MM.1S (cell line): ENCODE data around the gene KRTAP10-2.

Experiments used
- DNase-seq: peaks from one replicate; pipeline ENCODE4 v3.0.0-alpha.2; 2015
- H2AFZ ChIP-seq: fragments of 300-600 bp; sonication (generic); 2 replicates; pipeline ENCODE4 v1.6.0; 2016; ENCODE audit warnings: antibody characterized with exemption, low read length
- H3F3A ChIP-seq: fragments of 300-600 bp; sonication (generic); 2 replicates; pipeline ENCODE4 v1.6.1; 2016; ENCODE audit warnings: mild to moderate bottlenecking, antibody characterized with exemption, low read length, moderate library complexity, mixed read lengths; ENCODE audit not compliant: insufficient read depth
- H3K27ac ChIP-seq: fragments of 300-600 bp; sonication (generic); 2 replicates; pipeline ENCODE4 v1.5.1; 2016; ENCODE audit warnings: mild to moderate bottlenecking, low read length
- H3K27me3 ChIP-seq: fragments of 300-600 bp; sonication (generic); replicated peaks from 2 replicates; pipeline ENCODE4 v1.6.0; 2016; ENCODE audit warnings: low read length; ENCODE audit not compliant: insufficient read depth
- H3K36me3 ChIP-seq: fragments of 300-600 bp; sonication (generic); replicated peaks from 2 replicates; pipeline ENCODE4 v1.6.1; 2016; ENCODE audit warnings: mild to moderate bottlenecking, low read length, mixed read lengths; ENCODE audit not compliant: insufficient read depth
- H3K4me1 ChIP-seq: fragments of 300-600 bp; sonication (generic); 2 replicates; pipeline ENCODE4 v1.6.1; 2016; ENCODE audit warnings: low read length, mixed read lengths
- H3K4me2 ChIP-seq: fragments of 300-600 bp; sonication (generic); 2 replicates; pipeline ENCODE4 v1.6.0; 2016; ENCODE audit warnings: low read depth, low read length
- H3K4me3 ChIP-seq: fragments of 300-600 bp; sonication (generic); 2 replicates; pipeline ENCODE4 v1.5.1; 2016; ENCODE audit warnings: low read length, mixed read lengths
- H3K79me2 ChIP-seq: fragments of 300-600 bp; sonication (generic); 2 replicates; pipeline ENCODE4 v1.6.1; 2016; ENCODE audit warnings: mixed run types, low read length, mixed read lengths
- H3K9ac ChIP-seq: fragments of 300-600 bp; sonication (generic); 2 replicates; pipeline ENCODE4 v1.6.1; 2016; ENCODE audit warnings: low read length, mixed read lengths
- H3K9me2 ChIP-seq: fragments of 300-600 bp; sonication (generic); replicated peaks from 2 replicates; pipeline ENCODE4 v1.6.1; 2016; ENCODE audit warnings: mild to moderate bottlenecking, low read length, mixed read lengths; ENCODE audit not compliant: insufficient read depth
- H3K9me3 ChIP-seq: fragments of 300-600 bp; sonication (generic); replicated peaks from 2 replicates; pipeline ENCODE4 v1.6.1; 2016; ENCODE audit warnings: mild to moderate bottlenecking, low read length, mixed read lengths; ENCODE audit not compliant: insufficient read depth
- H4K20me1 ChIP-seq: fragments of 300-600 bp; sonication (generic); 2 replicates; pipeline ENCODE4 v1.6.1; 2016; ENCODE audit warnings: mild to moderate bottlenecking, low read length, moderate library complexity, mixed read lengths; ENCODE audit not compliant: insufficient read depth
- CTCF ChIP-seq: fragments of 300-600 bp; sonication (generic); IDR thresholded peaks from 2 replicates; pipeline ENCODE4 v1.5.1; 2016; ENCODE audit warnings: antibody characterized with exemption, low read length, mixed read lengths
- EZH2 ChIP-seq: fragments of 300-600 bp; sonication (generic); optimal IDR thresholded peaks from 2 replicates; pipeline ENCODE3; 2017; ENCODE audit warnings: low read depth, mild to moderate bottlenecking, antibody characterized with exemption, low read length, mixed read lengths
- EZH2phosphoT487 ChIP-seq: fragments of 300-600 bp; sonication (generic); IDR thresholded peaks from 2 replicates; pipeline ENCODE4 v1.6.1; 2018; ENCODE audit warnings: antibody characterized with exemption, low read length

The KRTAP10-2 gene

GRCh38 chr21:44548381-44548780 lies 2.9 kb downstream of the KRTAP10-2 start:
- Histone ChIP-seq H3K79me2 (no peaks in the 10 kb centered on the region), H3K9me3 (no peaks in the 10 kb centered on the region), H3K9me2 (no peaks in the 10 kb centered on the region), H3K27me3 (peaks cover 95% of the 10 kb centered on the region), H4K20me1 (no peaks in the 10 kb centered on the region), H3K4me3 (no peak overlapping the region), H3K4me2 (no peak overlapping the region), H3K27ac (no peak overlapping the region), H3K36me3 (no peaks in the 10 kb centered on the region), H2AFZ (no peak overlapping the region), H3K9ac (no peak overlapping the region), H3F3A (no peaks in the 10 kb centered on the region), H3K4me1 (no peaks in the 10 kb centered on the region)
- no peak for TF ChIP-seq CTCF
- TF ChIP-seq EZH2, result peak; percentile 34
- no peak for DNase-seq

- no peak overlapping the region for H3K4me2 ChIP-seq
- no peak for DNase-seq
- H3K79me2 ChIP-seq, result no peaks in the 10 kb centered on the region
- peaks cover 95% of the 10 kb centered on the region for H3K27me3 ChIP-seq
- no peak overlapping the region for H3K27ac ChIP-seq
- no peaks in the 10 kb centered on the region for H3K9me3 ChIP-seq
- no peaks in the 10 kb centered on the region for H3F3A ChIP-seq
- H3K36me3 ChIP-seq, result no peaks in the 10 kb centered on the region
- H3K4me1 ChIP-seq, result no peaks in the 10 kb centered on the region
- no peak overlapping the region for H3K9ac ChIP-seq
- no peaks in the 10 kb centered on the region for H3K9me2 ChIP-seq
- no peaks in the 10 kb centered on the region for H4K20me1 ChIP-seq
- TF ChIP-seq CTCF, result no peak
- TF ChIP-seq EZH2, result no peak
- TF ChIP-seq EZH2phosphoT487, result no peak
- no peak overlapping the region for H2AFZ ChIP-seq
- no peak overlapping the region for H3K4me3 ChIP-seq
Measured at GRCh38 chr21:44547656-44548331, 3.5 kb downstream of the KRTAP10-2 start.

- H3K9me2 ChIP-seq, result no peaks in the 10 kb centered on the region
- no peak overlapping the region for H3K4me3 ChIP-seq
- H3K27me3 ChIP-seq, result peaks cover 94% of the 10 kb centered on the region
- no peaks in the 10 kb centered on the region for H3K9me3 ChIP-seq
- H4K20me1 ChIP-seq, result no peaks in the 10 kb centered on the region
- H3K9ac ChIP-seq, result no peak overlapping the region
- no peak overlapping the region for H2AFZ ChIP-seq
- DNase-seq, result no peak
- H3K4me1 ChIP-seq, result no peaks in the 10 kb centered on the region
- H3F3A ChIP-seq, result no peaks in the 10 kb centered on the region
- no peak overlapping the region for H3K4me2 ChIP-seq
- no peaks in the 10 kb centered on the region for H3K79me2 ChIP-seq
- no peak overlapping the region for H3K27ac ChIP-seq
- TF ChIP-seq CTCF (no peak), EZH2 (no peak), EZH2phosphoT487 (no peak)
- H3K36me3 ChIP-seq, result no peaks in the 10 kb centered on the region
Measured at GRCh38 chr21:44544566-44544965, 6.7 kb downstream of the KRTAP10-2 start.
